Measurements from ENCODE around the gene WDTC1.
A peak's percentile ranks its signal among the peaks of the same experiment; 100 is the strongest.

The WDTC1 gene

DNA sequence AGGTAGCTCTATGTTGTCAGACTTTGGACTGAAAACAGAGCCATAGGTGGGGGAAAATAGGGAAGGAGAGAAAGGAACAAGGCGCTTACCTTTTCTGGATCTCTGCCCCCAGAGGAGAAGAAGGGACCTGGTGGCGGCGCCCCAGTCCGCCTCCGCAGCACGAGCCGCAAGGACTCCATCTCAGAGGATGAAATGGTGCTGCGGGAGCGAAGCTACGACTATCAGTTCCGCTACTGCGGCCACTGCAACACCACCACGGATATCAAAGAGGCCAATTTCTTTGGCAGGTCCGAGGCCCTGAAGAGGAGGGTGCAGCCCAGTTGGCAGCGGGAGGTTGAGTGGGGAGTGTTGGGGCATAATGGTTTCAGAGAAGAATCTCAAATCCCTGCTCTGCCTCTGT lies 69.1 kb downstream of the WDTC1 start:
- no peak for DNase-seq

DNA sequence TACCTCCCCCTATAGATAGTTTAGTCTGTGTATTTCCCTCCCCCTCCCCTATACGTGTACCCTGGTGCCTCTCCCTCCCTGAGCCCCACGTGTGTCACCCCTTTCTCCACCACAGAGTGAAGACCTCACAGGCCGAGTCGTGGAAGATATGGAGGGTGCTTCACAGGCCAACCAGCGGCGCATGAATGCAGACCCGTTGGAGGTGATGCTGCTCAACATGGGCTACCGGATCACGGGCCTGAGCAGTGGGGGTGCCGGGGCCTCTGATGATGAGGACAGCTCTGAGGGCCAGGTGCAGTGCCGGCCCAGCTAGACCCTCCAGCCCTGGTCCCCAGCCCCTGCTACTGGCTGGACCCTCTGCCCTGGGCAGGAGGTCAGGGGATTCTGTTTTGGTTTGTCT lies 71.6 kb downstream of the WDTC1 start:
- no peak for DNase-seq

DNA sequence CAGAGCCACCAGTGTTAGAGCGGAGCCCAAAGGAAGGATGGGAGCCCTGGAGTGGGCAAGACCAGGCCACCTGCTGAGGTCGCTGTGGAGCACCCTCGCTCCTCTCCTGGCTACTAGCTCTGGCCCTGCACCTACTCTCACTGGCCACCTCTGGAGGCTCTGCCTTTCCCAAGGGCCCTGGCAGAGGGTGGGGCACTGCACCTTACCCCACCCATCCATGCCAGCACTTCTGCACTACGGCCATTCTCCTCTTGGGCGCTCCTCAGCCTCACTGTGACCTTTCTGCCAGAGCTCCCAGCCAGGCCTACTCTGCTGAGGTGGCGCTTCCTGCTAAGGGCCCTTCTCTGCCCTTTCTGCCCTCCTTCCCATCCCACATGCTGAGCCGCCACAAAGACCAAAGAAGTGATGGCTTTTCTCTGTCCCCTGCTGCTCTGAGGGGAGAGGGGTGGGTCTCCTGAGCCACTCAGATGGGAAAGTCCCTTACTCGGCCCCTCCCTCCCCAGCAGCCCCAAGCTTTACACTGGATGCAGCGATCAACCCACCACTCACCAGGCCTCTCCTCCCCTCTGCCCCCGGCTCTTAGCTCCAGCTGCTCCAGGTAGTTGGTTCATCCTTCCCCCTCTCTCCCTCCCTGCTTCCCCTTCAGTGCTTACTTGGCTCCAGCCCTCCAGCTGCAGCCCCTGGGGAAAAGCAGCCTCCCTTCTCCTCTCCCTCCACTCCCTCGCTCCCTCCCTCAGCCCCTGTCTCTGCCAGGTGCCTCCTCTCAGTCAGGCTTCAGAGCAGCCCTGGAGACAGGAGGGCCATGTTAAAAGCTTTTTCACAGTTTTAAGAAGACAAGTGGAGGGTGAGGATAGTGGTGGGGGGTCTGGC lies 72.7 kb downstream of the WDTC1 start:
- no peak for DNase-seq

DNA sequence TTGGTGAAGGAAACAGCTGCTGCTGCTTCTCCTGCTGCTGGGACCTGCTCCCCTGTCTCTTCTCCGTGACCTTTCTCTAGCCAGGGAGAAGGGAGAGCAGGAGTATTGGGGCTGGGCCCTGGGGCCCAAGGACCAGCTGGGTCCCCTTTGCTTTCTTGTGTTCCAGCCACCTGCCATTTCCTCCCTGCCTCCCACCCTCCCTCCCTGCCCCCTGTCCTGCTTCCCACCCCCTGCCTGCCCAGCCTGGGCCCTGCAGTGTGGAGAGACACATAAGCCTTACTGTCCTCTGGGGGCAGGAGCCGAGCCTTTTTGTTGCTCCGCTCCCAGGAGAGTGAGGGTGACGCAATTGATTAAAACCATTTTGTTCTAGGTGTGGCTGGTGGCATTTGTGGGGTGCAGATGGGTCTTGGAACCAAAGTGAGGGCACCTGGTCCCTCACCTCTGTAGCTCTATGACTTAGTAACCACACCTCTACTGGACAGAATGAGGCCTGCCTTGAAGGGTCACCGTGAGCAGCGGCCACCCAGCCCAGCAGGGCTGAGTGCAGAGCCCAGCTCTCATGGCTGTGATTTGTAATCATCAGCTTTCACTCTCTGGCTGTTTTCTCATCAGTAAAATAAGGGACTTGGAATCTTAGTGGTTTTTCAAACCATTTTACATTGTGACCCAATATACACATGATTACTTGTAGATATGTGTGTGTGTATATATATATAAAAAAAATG lies 73.6 kb downstream of the WDTC1 start:
- DNase-seq: no peak

DNA sequence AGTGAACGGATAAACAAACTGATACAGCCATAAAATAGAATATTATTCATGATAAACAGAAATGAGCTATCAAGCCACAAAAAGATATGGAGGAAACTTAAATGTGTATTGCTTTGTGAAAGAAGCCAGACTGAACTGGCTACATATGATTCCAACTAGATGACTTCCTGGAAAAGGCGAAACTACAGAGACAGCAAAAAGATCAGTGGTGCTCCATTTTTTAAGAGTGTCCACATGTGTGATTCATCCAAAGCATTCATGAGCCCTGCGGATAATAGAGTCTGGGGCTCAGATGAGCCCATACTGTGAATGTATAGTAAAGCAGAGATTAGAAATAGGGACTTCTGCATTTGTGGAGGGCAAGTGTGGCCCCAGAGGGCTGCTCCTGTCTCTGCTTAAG lies 79.7 kb downstream of the WDTC1 start:
- DNase-seq: no peak

DNA sequence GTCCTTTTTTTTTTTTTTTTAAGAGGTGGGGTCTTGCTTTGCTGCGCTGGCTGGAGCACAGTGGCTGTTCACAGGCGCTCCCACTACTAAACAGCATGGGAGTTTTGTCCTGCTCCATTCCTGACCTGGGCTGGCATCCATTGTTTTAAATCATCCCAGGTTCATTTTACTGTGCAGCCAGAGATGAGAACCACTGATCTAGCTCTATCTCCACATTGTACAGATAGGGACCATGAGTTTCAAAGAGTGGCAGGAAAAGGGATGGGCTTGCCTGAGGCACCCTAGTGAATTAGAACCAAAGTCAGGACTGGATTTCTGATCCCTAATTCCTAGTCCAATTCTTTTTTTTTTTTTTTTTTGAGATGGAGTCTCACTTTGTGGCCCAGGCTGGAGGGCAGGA lies 80.3 kb downstream of the WDTC1 start:
- DNase-seq: no peak

DNA sequence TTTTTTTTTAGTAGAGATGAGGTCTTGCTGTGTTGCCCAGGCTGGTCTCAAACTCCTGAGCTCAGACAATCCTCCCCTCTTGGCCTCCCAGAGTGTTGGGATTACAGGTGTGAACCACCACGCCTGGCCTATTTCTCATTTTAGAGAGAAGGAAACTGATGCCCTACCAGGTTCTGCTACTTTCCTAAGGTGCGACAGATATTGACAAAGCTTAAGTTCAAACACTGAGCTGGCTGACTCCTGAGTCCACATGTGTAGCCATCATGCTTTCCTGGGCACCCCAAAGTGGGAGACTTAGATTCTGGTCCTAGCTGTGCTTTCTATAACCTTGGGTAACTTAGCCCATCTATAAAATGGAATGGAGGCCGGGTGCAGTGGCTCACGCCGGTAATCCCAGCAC lies 82.4 kb downstream of the WDTC1 start:
- DNase-seq: no peak

DNA sequence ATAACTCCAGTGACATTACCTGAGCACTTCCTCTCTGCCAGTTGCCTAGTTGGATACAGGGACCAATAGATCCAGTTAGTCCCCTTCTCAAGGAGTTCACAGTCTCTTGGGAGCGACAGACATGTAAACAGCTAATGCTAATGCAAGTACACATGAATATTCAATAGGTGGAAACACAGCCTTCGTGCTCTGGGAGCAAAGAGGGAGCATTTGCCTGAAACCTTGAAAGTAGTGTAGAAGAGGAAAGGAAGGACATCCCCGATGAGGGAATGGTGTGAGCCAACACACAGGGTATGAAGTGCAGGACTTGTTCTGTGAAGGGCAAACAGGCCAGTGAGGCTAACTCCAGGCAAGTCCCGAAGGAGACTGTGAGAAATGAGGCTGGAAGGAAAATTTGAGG lies 83.7 kb downstream of the WDTC1 start:
- DNase-seq: no peak

DNA sequence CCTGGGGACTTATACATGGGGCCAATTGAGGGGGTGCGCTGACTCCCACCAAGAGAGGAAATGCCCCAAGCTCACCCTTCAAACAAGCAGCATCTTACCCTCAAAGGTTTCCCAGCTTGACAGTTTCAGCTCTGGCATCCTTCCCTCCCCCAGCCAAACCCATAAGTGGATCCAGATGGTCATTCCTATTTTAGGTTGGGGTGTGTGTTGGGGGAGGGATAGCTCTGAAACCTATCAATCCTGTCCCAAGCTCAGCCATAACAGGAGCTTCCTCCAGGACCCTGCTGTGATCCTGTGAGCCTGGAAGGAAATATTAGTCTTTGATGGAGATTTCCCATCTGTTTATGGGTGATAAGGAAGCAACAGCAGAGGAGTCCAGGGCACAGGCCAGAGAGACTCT lies 84.2 kb downstream of the WDTC1 start:
- DNase-seq: no peak

DNA sequence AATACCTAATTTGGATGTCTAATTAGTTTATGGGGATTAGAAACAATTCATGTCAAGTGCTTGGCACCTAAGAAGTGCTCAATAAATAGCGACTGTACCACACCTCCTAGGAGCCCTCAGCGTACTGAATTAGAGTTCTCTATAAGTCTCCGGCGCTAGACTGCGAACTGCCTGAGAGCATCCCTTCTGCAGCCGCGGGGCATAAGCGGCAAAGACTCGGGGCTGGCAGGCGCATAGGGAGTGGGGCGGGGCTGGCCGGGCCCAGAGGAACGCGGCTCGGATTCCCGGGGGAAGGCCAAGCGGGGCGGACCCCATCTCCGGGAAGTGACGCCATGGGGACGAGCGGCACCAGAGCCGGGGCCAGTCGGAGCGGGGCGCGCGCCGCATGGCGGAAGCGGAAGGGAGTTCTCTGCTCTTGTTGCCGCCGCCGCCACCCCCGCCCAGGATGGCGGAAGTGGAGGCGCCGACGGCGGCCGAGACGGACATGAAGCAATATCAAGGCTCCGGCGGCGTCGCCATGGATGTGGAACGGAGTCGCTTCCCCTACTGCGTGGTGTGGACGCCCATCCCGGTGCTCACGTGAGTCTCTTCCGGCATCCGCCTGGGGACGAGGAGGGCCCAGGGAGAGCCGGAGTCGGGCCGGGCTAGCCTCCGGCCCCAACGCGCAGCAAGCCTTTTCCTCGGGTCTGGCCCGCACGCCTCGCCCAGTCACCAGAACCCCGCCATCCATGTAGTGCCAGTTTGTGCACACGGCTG lies 87.6 kb downstream of the WDTC1 start, which contains the start of gene TMEM222:
Gene TMEM222, plus strand, starts transcription at position 351 of the 756 bp plus-strand sequence. Its CDS starts 35 bp downstream, at position 386.
- DNase-seq: peak; percentile 96

DNA sequence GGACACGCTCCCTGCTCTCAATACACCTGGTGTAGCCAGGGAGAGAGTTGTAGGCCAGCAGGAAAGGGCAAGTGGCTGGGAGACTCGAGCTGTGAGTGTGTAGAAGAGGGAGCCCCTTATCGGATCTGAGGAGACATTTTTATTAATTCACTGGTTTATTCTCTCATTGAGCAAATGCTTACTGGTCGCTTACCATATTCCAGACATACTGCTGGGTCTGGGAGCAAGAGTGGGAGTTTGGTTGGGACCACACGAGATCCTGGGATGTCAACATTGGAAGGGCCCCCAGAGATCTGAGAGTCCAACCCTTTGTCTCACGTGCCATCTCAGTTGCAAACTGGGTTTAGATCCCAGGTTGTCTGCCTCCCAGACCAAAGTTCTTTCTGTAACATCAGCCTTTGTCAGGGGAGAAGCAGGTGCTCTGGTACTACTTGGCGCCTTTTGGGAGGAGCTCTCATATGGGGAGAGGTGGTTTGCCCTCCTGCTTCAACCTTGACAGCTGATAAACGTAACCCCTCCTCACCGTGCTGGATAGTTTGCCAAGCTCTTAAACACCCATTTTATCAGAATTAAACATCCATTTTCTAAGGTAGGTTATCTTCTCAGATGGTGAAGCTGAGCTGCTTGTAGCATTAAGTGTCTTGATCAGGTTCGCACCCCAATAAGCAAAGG lies 88.3 kb downstream of the WDTC1 start:
- DNase-seq: no peak

DNA sequence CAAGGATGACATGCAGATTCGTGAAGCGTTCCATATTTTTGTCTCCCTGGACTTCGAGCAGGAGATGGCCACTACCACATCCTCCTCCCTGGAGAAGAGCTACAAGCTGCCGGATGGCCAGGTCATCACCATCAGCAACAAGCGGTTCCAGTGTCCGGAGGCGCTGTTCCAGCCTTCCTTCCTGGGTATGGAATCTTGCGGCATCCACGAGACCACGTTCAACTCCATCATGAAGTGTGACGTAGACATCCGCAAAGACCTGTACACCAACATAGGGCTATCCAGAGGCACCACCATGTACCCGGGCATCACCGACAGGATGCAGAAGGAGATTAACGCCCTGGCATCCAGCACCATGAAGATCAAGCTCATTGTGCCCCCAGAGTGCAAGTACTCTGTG lies 90.9 kb downstream of the WDTC1 start:
- DNase-seq: no peak

DNA sequence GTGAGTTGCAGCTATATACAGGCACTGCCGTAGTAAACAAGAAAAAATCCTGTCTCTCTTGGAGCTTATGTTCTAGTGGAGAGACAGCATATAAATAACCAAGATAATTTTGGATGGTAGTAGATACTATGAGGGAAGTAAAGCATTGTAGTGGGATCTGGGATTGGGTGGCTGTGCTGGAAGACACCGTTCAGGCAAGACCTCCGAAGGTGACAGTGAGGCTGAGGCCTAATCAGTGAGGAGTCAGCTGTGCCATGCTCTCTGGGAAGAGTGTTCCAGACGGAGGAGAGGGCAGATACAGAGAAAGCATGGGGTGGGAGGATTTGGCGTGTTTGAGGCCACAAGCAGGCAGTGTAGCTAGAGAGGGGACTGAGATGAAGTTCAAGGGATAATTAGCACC lies 93.5 kb downstream of the WDTC1 start:
- DNase-seq: no peak

DNA sequence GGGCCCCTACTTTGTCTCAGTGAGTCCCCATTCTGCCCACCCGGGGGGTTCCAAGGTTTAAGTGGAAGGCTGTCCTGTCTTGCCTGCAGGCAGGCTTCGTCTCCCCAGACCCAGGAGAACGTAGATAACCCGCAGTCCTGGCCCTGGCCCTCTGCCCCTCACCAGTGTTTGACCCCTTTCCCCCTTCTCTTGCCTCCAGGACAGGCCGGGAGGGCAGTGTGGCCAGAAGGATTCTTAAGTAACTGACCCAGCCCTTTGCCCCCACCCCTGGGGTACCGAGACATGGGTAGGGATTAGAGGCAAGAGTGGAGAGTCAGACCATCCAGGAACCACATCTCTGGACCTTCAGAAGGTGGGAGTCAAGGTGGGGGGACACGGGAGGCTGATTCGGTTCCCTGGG lies 96.4 kb downstream of the WDTC1 start:
- no peak for DNase-seq

DNA sequence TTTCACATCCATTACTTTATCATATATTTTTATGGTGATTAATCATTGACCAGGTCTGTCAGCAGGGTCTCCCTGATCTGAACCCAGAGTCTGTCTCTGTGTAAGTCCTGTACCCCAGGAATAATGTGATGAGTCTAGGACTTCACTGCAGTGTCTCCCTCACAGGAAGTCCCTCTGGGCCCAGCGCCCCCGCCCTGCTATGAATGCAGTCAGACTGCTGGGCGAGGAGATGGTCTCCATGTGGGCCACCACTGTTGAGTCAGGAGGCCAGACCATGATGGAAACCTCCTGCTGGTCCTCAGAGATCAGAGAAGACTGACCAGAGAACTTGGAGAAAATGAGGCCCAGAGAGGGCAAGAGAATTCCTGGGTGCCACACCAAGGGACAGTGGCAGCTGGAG lies 97.0 kb downstream of the WDTC1 start:
- DNase-seq: no peak

DNA sequence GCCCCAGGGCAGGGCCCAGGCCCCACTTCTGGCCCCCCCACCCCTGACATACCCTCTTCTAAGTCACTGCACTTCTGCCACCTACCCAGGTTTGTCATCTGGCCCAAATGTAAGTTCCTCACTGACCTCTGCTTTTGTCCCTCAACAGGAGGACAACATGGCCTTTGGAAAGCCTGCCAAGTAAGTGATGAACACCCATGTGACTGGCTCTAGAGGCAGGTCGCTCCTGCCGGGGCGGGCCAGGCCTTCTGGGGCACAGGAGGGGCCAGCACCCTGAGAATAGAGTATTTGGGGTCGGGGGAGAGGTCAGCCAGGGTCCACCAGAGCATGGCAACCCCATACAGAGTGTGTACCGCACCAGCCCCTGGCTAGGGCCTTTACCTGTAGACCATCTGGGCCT lies 97.5 kb downstream of the WDTC1 start:
- DNase-seq: no peak

DNA sequence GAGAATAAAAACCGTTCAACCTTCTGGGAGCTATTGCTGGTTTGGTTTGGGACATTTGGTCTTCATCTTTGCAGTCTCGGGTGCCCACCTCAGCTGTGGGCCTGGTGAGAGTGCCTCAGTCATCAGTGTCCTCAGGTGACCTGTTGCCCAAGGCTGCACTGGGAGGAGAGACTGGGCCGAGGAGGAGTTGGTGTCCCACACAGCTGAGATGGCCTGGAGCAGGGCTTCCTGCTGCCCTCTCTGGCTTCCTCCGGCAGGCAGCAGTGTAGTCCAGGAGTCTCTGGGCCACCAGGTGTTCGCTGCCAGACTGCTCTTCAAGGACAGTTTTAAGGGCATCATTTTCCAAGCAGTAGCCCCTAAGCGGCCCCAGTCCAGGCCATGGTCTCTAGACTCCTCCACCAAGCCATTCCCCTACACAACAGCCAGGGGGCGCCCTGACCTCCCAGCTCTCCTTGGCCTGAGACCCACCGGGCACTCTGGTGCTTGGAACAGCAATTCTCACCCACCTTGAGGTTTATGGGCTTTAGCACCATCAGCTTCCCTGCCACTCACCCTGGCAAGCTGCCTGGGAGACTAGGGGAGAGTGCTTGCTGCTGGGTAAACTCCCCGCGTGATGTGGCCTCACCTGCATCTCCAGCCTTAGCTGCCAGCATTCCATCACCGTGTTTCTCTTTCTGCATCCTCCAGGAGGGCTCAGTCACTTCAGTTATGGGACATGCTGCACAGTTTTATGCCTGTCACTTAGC lies 98.3 kb downstream of the WDTC1 start:
- DNase-seq: no peak

DNA sequence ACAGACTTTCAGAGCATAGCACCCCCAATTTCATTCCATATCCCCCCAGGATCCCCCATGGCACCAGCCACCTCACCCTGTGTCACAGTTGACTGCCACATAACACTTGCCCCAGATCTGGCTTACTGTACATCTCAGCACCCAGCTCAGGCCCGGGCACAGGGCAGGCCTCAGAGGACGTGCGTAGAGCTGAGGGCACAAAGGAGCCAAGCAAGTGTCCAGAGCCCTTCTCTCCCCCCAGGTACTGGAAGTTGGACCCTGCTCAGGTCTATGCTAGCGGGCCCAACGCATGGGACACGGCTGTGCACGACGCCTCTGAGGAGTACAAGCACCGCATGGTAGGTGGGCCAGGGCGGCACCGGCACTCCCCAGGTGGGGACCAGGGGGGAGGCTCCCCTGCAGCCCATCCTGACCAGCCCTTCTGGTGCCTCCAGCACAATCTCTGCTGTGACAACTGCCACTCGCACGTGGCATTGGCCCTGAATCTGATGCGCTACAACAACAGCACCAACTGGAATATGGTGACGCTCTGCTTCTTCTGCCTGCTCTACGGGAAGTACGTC lies 99.4 kb downstream of the WDTC1 start:
- DNase-seq: no peak

DNA sequence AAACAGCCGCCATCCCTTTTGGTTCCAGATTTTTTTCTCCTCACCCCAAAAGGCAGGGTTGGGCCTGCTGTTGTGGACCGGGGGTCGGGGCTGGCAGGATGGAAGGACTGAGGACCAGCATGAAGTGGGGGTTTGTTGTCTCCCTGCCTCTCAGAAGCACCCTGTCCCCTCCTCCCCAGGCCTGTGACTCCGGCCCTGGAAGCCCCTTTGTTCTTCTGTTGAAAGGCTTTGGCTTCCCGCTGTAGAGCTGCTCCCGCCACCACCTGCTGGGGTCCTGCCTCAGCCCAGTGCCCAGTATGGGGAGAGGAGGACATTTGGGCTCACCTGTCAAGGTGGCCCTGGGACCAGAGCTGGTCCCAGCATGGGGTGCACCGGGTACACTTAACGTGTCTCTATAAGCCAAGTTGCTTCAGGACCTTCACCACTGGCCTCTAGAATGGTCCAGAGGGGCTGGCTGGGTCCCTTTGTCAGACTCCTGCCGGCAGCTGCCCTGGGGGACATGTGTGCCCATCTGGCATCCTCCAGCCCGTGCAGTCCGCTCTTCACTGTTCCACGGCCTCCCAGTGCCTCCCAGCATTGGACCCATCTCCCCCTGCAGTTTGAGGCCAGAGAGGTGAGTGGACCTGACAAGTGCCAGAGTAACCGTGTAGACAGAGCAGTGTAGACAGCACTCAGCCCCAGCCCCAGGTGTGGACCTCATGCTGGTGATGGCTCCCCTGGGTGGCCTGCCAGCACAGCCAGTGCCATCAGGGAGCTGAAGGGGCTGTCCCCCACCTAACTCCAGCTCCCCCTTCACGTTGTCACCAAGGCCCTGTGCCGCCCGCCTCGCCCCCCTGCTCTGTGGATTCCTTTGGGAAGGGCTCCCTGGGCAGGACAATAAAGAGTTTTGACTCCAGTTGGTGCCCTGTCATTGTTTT lies 101.3 kb downstream of the WDTC1 start:
- no peak for DNase-seq

DNA sequence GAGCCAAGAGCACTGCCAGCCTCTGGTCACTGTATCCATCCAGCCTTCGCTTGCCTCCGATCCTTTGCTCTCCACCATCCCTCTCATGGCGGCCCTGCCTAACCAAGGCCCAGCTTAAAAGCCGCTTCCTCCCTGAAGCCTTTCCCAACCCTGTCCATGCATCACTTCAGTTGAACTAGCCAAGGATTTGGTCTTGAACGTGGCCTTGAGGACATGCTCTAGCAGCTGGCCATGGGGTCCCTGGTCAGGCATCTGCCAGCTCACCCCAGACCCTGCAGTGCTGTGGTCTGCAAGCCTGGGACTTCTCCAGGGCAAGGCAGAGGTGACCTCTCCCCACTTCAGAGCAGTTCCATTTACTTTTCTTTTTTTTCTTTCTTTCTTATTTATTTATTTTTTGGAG lies 102.3 kb downstream of the WDTC1 start:
- DNase-seq: no peak

DNA sequence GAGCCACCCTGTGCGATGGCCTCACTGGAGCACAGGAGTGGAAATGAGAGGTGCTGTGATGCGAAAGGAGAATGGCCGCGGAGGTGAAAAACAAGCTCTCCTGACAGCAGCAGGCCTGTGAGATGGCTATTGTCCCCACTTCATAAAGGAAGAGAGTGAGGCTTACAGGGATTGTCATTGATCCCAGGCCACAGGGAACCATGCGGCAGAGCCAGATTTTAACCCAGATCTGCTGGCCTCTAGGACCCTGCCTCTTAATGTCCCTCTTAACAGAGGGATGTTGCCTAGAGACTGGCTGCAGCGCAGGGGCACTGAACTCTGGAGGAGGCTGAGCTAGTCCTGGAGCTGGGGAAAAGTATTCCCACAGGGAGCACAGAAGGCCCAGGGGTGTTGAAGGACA lies 104.3 kb downstream of the WDTC1 start:
- no peak for DNase-seq

Data from GOT3 (cell line).